HG03521 (cell line): Measurements from ENCODE around the gene SRSF1.

Source experiments
- ATAC-seq: cut with Tn5 transposase; IDR thresholded peaks from one replicate; pipeline ENCODE4 v1.9.1; 2021; ENCODE audit warnings: mild to moderate bottlenecking, moderate library complexity; ENCODE audit not compliant: unreplicated experiment

Gene SRSF1

GRCh38 chr17:58019039-58019438 lies 12.0 kb upstream of the SRSF1 start:
- ATAC-seq: no peak

GRCh38 chr17:58010067-58010799 lies 3.2 kb upstream of the SRSF1 start:
- no peak for ATAC-seq

- peak; percentile 11 for ATAC-seq
Observed at GRCh38 chr17:58007781-58008706, 998 bp upstream of the SRSF1 start.

- no peak for ATAC-seq
Observed at GRCh38 chr17:58006560-58006923, 504 bp downstream of the SRSF1 start.

- no peak for ATAC-seq
Observed at GRCh38 chr17:58005728-58006559, 1.1 kb downstream of the SRSF1 start.

GRCh38 chr17:58005031-58005727 lies 1.9 kb downstream of the SRSF1 start:
- no peak for ATAC-seq

GRCh38 chr17:58004060-58004459 lies 3.0 kb downstream of the SRSF1 start:
- no peak for ATAC-seq

GRCh38 chr17:58002973-58003372 lies 4.1 kb downstream of the SRSF1 start:
- no peak for ATAC-seq

GRCh38 chr17:58002154-58002948 lies 4.7 kb downstream of the SRSF1 start:
- no peak for ATAC-seq

- no peak for ATAC-seq
Observed at GRCh38 chr17:58001461-58002124, 5.5 kb downstream of the SRSF1 start.

- peak; percentile 53 for ATAC-seq
Observed at GRCh38 chr17:57999496-58000017, 7.5 kb downstream of the SRSF1 start.

GRCh38 chr17:57999010-57999495 lies 8.0 kb downstream of the SRSF1 start:
- no peak for ATAC-seq

- no peak for ATAC-seq
Observed at GRCh38 chr17:57997085-57997809, 9.8 kb downstream of the SRSF1 start.

- peak; percentile 52 for ATAC-seq
Observed at GRCh38 chr17:57995076-57995956, 11.7 kb downstream of the SRSF1 start.

GRCh38 chr17:57994436-57994835 lies 12.6 kb downstream of the SRSF1 start:
- no peak for ATAC-seq

- ATAC-seq: no peak
Observed at GRCh38 chr17:57993471-57994365, 13.3 kb downstream of the SRSF1 start.
